ENCODE results near the gene SLC36A4.
"Not testable (repeated sequence)": the region's sequence is repeated elsewhere in the genome, so short reads cannot be mapped to it uniquely, and the experiment has no call there.

Gene SLC36A4

DNA sequence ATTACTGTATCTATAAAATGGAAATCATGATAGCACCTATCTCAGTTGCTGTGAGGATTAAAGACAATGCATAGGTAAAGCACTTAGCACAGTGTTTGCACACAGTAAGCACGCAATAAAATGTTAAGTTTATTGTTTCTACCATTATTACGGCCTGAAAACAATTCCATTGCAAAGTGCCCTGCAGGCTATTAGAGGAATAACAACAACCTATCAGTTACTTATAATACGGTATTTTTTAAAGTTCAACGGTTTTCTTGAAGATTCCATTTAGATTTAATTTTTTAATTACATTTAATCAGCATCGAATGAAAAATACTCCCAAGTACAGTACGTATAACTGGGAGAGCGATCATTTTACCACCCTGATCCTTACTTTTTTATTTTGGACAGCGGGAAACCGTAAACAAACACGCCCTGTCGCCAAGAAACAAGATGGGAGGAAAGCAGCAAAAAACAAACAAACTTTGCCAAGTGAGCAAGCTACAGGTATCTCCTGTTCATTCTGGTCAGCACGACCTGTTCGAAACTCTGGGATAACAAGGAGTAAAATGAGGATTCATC lies 893 bp downstream of the SLC36A4 start:
- in situ Hi-C loops (cut with HindIII; ENCODE audit: low sequenced_read_pairs): no loop called here

DNA sequence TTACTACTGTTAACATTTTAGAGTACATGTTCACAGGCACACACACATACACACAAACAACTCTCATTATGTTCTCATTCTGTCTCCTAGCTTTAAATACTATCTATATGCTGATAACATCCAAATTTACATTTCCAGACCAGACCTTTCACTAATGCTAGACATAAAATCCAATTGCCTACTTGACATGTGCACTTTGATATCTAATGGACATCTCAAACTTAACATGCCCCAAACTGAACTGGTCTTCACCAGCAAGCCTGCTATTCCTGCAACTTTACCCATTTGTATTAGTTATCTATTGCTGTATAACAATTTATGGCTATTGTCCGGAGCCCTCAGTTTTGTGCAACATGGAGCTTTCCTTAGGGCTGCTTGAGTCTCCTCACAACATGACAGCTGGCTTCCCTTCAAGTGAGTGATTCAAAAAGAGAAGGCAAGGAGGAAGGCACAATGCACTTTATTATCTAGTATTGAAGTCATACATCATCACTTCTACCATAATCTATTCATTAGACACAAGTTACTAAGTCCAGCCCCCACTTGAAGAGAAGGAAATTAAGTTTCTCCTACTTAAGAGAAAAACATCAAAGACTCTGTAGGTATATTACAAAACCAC lies 3.0 kb downstream of the SLC36A4 start:
- in situ Hi-C loops (cut with HindIII; ENCODE audit: low sequenced_read_pairs): no loop called here

DNA sequence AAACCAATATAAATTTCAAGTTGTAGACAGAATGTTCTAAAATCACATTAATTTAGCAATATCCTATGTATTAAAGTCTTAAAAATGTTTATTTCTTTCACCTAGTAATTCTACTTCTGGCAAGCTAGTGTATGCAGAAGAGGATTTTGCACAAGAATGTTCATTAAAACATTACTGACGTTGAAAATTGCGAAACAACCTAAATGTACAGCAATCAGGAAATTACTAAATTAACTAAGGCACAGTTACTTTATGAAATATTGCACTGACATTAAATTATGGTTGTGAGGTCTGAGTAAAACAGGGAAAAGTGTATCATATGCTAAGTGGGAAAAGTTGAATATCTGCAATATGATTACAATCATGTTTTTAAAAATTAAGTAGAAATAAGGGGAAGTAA lies 4.1 kb downstream of the SLC36A4 start:
- in situ Hi-C loops (cut with HindIII; ENCODE audit: low sequenced_read_pairs): no loop called here

DNA sequence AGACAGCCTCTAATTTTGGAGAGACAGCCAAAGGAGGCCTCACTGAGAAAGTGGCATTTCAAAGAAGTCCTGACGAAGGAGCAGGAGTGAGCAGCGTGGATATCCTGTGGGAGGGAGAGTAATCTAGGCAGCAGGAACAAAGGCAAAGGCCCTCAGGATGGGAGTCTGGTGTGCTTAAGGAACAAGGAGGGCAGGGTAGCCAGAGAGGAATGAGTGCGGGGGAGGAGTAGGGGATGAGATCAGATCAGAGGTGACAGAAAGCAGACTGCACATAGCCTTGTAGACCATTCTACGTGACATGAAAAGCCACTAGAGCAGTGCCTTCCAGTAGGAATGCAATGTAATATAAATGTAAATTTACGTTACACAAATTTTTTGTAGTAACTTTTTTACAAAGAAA lies 5.6 kb downstream of the SLC36A4 start:
- in situ Hi-C loops (cut with HindIII; ENCODE audit: low sequenced_read_pairs): no loop called here

DNA sequence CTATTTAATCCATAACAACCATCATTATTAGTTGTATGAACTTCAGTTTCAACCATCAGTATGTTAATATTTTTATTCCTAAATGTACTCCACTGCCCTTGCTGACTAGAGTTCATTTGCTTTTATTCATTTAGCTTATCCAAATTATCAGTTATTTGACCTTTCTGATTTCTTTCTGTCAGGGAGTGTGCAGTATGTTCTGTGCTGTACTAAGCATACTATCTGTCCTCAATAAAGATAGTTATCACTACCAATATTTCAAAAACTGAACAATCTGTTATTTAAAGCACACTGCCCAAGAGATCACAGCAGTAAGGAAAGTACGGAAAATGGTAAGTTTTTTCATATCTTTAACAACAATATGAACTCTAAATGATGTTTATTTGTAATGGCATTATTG lies 8.3 kb downstream of the SLC36A4 start:
- in situ Hi-C loops (cut with HindIII; ENCODE audit: low sequenced_read_pairs): no loop called here

DNA sequence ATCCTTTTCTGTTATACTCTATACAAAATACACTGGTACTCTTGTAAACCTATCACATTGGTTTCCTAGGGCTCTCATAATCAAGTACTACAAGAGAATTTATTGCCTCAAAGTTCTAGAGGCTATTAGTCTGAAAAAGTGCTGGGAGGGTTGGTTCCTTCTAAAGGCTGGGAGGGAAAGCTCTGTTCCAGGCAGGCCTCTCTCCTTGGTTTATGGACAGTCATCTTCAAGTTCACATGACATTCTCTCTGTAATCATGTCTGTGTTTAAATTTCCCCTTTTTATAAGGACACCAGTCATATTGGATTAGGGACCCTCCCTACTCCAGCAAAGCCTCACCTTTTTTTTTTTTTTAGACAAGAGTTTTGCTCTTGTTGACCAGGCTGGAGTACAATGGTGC lies 9.1 kb downstream of the SLC36A4 start:
- in situ Hi-C loops (cut with HindIII; ENCODE audit: low sequenced_read_pairs): no loop called here

DNA sequence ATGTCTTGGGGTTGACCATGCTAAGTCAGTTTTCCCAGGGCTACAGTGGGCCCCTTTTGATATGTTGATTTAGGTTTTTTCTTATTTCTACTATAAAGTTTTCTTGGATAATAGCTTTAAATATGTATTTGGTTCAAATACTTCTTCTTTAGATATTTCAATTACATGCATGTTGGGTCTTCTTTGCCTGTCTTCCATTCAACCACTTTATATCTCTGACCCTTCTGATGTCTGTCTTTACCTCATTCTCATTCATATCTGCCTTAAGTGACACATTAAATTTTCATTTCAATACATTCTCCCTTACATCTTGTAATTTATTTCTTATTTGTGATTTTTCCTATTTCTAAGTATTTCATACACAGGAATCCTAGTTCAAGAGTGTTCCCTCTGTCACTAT lies 10.5 kb downstream of the SLC36A4 start:
- in situ Hi-C loops (cut with HindIII; ENCODE audit: low sequenced_read_pairs): no loop called here

DNA sequence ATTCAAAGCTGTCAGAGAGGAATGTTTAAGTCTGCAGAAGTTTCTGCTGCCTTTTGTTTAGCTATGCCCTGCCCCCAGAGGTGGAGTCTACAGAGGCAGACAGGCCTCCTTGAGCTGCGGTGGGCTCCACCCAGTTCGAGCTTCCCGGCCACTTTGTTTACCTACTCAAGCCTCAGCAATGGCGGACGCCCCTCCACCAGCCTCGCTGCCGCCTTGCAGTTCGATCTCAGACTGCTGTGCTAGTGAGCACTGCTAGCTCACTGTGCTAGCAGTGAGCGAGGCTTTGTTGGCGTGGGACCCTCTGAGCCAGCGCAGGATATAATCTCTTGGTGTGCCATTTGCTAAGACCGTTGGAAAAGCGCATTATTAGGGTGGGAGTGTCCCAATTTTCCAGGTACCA lies 19.9 kb downstream of the SLC36A4 start:
- in situ Hi-C loops (cut with HindIII; ENCODE audit: low sequenced_read_pairs): not testable (repeated sequence)

DNA sequence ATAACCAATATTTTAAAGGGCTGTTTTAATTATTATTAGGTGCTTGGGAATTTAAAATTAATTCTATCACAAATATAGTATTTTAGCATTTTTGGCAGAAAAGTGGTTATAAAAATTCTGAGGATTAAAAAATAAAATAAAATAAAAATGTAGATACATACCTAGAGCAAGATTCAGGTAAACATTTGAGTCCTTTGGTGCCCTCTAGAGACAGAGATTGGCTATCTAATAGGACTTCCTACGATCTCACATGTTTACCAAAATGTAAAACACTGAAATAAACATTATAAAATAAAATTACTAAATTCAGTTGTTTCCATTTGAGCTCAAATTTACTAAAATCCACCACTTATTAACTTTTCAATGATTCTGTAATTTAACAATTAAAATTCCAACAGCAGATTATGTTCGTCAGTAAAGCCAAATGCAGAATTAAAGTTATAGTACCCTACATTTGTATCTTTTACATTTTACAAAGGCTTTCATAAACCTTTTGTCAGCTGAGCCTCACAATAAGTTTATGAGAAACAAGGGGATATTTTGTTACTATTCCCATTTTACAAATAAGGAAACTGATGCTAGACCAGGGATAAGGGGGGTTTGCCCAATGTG lies 27.7 kb downstream of the SLC36A4 start:
- in situ Hi-C loops (cut with HindIII; ENCODE audit: low sequenced_read_pairs): no loop called here

DNA sequence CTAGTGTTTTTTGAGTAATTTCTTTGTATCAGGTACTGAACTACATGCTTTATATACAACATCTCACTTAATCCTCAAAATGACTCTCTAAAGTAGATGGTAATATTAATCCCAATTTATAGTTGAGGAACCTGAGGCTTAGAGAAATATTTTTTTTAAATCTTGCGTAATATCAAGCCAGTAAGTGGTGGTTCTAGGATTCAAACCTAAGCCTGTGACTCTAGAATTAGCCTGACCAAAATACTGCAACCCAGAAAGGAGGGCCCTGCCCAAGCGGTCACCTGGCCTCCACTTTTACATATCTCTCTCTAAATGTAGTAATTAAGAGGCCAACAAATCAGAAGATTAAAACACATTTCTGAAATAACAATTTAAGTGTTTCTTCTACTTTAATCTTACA lies 28.6 kb downstream of the SLC36A4 start:
- in situ Hi-C loops (cut with HindIII; ENCODE audit: low sequenced_read_pairs): no loop called here

DNA sequence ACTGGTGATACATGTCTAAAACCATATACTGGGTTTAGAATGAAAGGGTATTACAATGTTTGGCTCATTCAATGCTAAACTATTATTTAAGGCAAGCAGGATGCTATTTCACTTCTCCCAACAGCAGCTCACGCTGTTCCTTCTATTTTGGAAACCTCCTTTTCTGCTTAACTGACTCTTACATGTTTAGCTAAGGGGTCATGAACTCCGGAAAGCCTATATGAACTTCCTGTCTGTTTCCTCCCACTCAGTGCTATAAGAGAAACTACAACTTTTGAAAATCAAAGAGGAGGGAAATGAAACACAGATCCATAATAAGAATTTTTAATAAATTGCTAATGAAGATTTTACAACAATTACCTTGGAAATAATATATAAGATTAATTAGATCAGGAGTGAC lies 30.9 kb downstream of the SLC36A4 start:
- in situ Hi-C loops (cut with HindIII; ENCODE audit: low sequenced_read_pairs): no loop called here

DNA sequence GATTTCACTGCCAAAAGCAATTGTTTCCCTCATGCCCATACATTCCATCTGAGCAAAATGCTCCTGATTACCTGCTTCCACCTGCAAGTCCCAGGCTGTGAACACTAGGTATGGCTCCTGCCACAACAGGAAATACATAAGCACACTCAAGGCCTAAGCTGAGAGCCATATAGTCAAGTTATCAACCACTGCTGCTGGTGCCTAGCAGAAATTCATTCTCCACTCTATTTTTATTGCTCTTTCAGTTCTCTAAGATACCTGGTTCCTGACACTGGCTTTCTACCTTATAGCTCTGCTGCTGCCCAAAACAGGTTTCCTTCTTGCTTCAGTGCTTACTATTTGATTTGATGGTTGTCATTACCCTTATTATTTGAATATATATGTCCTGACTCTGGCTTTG lies 31.6 kb downstream of the SLC36A4 start:
- in situ Hi-C loops (cut with HindIII; ENCODE audit: low sequenced_read_pairs): no loop called here

DNA sequence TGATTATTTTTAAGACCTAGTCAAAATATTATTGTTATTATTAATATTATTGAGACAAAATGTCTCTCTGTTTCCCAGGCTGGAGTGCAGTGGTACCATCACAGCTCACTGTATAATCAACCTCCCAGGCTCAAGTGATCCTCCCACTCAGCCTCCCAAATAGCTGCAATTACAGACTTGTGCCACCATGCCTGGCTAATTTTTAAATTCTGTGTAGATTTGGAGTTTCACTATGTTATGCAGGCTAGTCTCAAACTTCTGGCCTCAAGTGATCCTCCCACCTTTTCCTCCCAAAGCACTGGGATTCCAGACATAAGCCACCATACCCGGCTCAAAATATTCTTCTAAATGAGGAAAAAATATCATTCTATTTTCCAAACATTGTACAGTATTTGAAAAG lies 37.0 kb downstream of the SLC36A4 start:
- in situ Hi-C loops (cut with HindIII; ENCODE audit: low sequenced_read_pairs): no loop called here

DNA sequence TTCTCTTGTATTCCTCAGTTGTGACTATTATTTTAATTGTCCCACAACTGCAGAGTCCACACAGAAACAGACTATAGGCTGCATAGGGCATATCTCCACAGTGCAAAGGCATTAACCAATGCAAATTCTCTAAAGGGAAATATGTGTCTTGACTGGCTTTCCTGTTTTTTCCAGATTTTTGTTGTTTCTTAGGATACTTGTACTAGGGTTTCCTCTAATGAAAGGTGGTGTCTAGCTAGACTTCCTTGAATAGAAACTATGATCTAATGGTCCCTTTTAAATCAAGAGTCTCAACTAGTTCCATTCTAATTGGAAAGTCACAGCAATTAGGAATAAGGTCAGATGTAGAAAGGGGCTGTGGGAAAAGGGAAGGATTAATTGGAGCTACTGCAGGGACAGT lies 37.6 kb downstream of the SLC36A4 start:
- in situ Hi-C loops (cut with HindIII; ENCODE audit: low sequenced_read_pairs): no loop called here

DNA sequence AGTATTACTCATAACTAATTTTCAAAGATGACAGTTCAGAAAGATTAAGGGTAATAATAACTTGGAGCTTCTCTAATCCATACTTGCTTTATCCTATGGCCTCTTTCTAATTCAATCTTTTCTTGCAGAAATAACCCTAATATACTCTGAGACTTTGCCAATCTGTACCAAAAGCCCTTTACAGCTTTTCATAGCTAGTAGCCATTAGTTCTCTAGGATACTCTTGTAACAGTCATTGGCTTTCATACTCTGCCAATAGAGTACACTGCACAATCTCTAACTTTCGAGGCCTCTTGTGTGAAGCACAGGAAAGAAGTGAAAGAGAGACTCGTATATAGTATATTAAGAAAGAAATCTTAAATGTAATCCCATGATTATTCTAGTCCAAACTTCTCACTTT lies 38.1 kb downstream of the SLC36A4 start:
- in situ Hi-C loops (cut with HindIII; ENCODE audit: low sequenced_read_pairs): no loop called here

DNA sequence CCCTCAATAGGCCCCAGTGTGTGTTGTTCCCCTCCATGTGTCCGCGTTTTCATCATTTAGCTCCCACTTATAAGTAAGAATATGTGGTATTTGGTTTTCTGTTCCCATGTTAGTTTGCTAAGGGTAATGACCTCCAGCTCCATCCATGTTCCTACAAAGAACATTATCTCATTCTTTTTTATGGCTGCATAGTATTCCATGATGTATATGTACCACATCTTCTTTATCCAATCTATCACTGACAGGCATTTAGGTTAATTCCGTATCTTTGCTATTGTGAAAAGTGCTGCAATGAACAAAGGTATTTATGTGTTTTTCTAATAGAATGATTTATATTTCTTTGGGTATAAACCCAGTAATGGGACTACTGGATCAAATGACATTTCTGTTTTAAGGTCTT lies 42.1 kb downstream of the SLC36A4 start:
- in situ Hi-C loops (cut with HindIII; ENCODE audit: low sequenced_read_pairs): no loop called here

DNA sequence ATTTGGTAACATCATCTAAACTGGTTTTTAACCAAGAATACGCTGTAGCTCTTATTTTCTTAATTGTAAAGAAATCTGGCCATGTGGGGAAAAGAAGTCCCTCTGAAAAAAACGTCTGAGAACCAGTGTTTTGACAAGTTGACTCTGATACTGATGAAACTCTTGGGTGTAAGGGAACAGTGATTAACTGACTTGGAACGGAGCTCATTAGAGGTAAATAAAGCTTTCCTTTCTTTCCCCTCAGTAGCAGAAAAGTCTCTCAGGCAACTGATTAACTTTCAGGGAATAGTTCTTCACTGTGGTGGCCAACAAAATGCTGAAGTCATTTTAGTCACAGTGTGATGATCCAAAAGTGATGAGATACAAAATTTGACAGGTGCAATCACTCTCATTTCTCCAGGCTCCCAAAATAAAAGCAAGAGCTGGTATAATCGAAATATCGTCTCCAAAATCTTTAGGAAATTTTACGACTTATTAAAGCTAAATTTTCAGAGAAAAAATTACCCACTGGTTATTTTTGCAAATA lies 52.3 kb downstream of the SLC36A4 start:
- in situ Hi-C loops (cut with HindIII; ENCODE audit: low sequenced_read_pairs): no loop called here

DNA sequence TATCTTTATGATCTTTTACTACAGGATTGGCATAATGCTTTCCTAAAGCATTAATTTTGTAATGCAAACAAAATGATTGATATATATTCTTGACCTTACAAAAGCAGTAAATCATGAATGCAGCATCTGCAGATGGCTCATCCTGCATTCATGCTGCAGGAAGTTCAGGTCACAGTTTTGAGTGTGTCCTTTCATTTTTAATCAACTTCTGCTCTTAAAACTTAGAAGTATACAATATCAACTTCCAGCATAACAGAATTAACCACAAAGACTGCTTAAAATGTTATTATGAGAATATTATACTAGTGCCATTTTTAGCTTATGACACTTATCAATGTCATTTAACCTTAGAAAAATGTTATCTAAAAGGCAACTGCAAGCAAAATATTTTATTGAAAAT lies 54.0 kb downstream of the SLC36A4 start:
- in situ Hi-C loops (cut with HindIII; ENCODE audit: low sequenced_read_pairs): no loop called here

DNA sequence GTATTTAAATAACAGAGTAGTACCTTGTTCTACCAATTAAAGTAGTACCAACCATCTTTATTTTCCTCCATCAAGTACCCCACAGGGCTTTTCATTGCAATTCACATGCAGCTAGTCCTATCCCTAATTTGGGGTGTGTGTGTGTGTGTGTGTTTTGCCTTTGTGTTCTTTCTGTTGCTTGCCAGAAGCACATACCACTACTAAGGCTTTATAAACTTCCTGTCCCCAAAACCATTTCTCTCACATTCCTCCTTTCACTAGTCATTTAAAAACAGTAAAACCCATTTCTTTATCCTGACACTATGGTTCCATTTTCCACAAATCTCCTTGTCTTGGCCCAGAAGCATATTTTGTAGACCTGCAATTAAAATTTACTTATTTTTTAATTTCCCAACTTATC lies 54.6 kb downstream of the SLC36A4 start:
- in situ Hi-C loops (cut with HindIII; ENCODE audit: low sequenced_read_pairs): no loop called here

DNA sequence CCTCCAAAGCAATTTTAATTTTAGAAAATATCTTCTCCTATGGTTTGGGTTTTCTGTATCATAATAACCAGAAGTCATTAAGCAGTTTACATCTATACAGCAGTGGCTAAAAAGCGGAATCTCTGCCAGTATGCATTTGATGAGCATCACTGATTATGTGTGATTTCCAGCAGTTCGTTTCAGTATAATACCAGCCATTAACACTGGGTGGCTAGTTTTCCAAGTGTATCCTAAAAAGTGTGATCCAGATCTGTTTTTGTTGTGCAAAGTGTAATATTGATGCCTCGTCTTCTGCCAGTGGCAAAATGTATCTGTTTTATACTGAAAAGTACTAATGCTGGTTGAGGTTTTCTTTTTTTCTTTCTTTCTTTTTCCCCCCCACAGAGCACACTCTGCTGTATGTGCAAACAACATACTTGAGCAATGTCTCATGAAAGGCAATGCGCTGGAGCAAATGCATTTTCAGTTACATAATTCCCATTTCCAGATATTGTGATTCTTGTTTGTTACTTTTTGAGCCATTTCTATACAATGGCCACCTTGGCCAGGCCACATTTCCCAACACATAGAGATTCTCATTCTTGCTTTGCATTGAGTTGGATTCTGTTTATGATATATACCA lies 64.2 kb downstream of the SLC36A4 start:
- in situ Hi-C loops (cut with HindIII; ENCODE audit: low sequenced_read_pairs): no loop called here

DNA sequence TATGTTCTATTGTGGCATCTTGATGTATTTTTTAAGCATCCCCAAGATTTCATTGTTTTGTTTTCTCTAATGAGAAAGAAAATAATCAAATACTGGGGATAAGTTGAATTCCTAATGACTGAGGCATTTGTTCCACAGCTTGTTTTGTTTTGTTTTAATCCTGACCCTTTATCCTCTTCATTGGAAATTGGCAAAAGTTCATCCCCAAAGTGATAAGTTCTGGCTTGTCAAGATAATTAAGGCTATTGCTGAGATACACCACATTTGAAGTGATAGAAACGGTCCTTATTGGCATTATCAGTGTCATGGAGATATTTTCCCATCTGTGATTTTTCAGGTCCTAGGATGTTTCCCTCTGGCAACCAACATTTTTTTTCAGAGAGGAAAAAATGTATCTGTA lies 65.0 kb downstream of the SLC36A4 start:
- in situ Hi-C loops (cut with HindIII; ENCODE audit: low sequenced_read_pairs): no loop called here

DNA sequence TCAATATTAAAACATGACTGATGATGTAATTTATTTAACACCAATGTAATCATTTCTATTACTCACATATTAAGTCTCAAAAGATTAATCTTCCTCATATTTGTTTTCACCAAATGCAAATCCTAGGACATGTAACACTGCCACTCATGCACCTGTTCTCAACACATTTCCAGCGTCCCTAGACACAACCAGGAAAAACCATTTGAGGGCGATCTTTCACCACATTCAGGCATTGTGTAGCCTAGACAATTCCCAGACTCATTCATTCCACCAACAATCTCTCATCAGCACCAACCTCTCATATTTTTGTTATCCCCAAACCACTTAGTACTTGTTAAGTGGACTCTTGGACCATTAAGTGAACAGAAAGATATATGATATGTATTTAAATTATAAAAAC lies 66.1 kb downstream of the SLC36A4 start:
- in situ Hi-C loops (cut with HindIII; ENCODE audit: low sequenced_read_pairs): no loop called here

Measured in endothelial cell of hepatic sinusoid (primary cell).